Skeletal muscle cell (primary cell): ENCODE measurements around the gene AXL.
A peak's percentile ranks its signal among the peaks of the same experiment; 100 is the strongest.

ENCODE experiments used
- DNase-seq: peaks from one replicate; pipeline ENCODE4 v3.0.0-alpha.2; 2010; ENCODE audit warnings: low read depth
- H3K4me3 ChIP-seq: 2 replicates; pipeline ENCODE4 v1.5.1; 2011; ENCODE audit warnings: low read depth, mild to moderate bottlenecking, control low read depth, low read length, moderate library complexity

The AXL gene

GRCh38 chr19:41230067-41230857 is 11.2 kb downstream of the AXL start:
- DNase-seq: no peak
- H3K4me3 ChIP-seq: no peak overlapping the region

GRCh38 chr19:41232686-41233085 is 13.7 kb downstream of the AXL start:
- no peak for DNase-seq

GRCh38 chr19:41233748-41234240 is 14.8 kb downstream of the AXL start:
- DNase-seq: no peak
- H3K4me3 ChIP-seq: no peak overlapping the region

More at GRCh38 chr19:41232686-41233085, 13.7 kb downstream of the AXL start:
- H3K4me3 ChIP-seq: no peak overlapping the region

GRCh38 chr19:41234512-41235168 is 15.6 kb downstream of the AXL start:
- H3K4me3 ChIP-seq: no peak overlapping the region
- DNase-seq: no peak

- no peak for DNase-seq
- no peak overlapping the region for H3K4me3 ChIP-seq
These were observed 16.5 kb downstream of the AXL start for GRCh38 chr19:41235480-41235879.

GRCh38 chr19:41238244-41238643 is 19.2 kb downstream of the AXL start:
- H3K4me3 ChIP-seq: no peak overlapping the region
- no peak for DNase-seq

GRCh38 chr19:41239363-41239762 is 20.3 kb downstream of the AXL start:
- no peak overlapping the region for H3K4me3 ChIP-seq
- no peak for DNase-seq

GRCh38 chr19:41239961-41240574 is 21.0 kb downstream of the AXL start:
- no peak overlapping the region for H3K4me3 ChIP-seq
- no peak for DNase-seq

- DNase-seq: no peak
- H3K4me3 ChIP-seq: no peak overlapping the region
These were observed 22.8 kb downstream of the AXL start for GRCh38 chr19:41241859-41242258.

- no peak for DNase-seq
These were observed 25.1 kb downstream of the AXL start for GRCh38 chr19:41244117-41244516.

GRCh38 chr19:41245843-41246242 is 26.8 kb downstream of the AXL start:
- H3K4me3 ChIP-seq: no peak overlapping the region
- no peak for DNase-seq

More at GRCh38 chr19:41244117-41244516, 25.1 kb downstream of the AXL start:
- H3K4me3 ChIP-seq: no peak overlapping the region

GRCh38 chr19:41248895-41249294 is 29.9 kb downstream of the AXL start:
- no peak overlapping the region for H3K4me3 ChIP-seq
- no peak for DNase-seq

- DNase-seq: no peak
- H3K4me3 ChIP-seq: no peak overlapping the region
These were observed 30.8 kb downstream of the AXL start for GRCh38 chr19:41249707-41250423.

- H3K4me3 ChIP-seq: no peak overlapping the region
- DNase-seq: no peak
These were observed 34.6 kb downstream of the AXL start for GRCh38 chr19:41253660-41254059.

GRCh38 chr19:41255171-41255570 is 36.1 kb downstream of the AXL start:
- H3K4me3 ChIP-seq: no peak overlapping the region
- no peak for DNase-seq

- H3K4me3 ChIP-seq: peak overlapping the region; percentile 61
These were observed 42.6 kb downstream of the AXL start for GRCh38 chr19:41261474-41262190.

GRCh38 chr19:41263042-41263849 is 44.2 kb downstream of the AXL start:
- peak; percentile 73 for DNase-seq
- peak overlapping the region; percentile 61 for H3K4me3 ChIP-seq

More at GRCh38 chr19:41261474-41262190, 42.6 kb downstream of the AXL start:
- no peak for DNase-seq

GRCh38 chr19:41263850-41264580 is 45.0 kb downstream of the AXL start, which contains the start of gene HNRNPUL1:
Gene HNRNPUL1 (plus strand): TSS chr19:41264372. CDS start chr19:41264504, 132 bp downstream.
- DNase-seq: peak; percentile 100
- H3K4me3 ChIP-seq: peak within 1 kb of the TSS; percentile 85
